Measurements from ENCODE around the gene SCML1.

SCML1 gene

GRCh38 chrX:17736856-17737709 lies at the start of gene SCML1:
SCML1 (plus strand) TSS chrX:17737493; CDS start chrX:17744187, 6,694 bp downstream.
- peaks cover 18% of the 10 kb centered on the region for H3K27me3 Mint-ChIP-seq
- H3K9me3 Mint-ChIP-seq: no peaks in the 10 kb centered on the region
- ATAC-seq: peak; percentile 93
- H3K36me3 Mint-ChIP-seq: no peaks in the 10 kb centered on the region
- H3K4me3 Mint-ChIP-seq: peak within 1 kb of the TSS; percentile 85
- peaks cover 18% of the 10 kb centered on the region for H3K4me1 Mint-ChIP-seq
- H3K27ac Mint-ChIP-seq: peak within 1 kb of the TSS; percentile 76

GRCh38 chrX:17687648-17688047 lies 49.6 kb upstream of the SCML1 start:
- Mint-ChIP-seq H3K27ac (no peak overlapping the region), H3K4me1 (no peaks in the 10 kb centered on the region), H3K27me3 (peaks cover 9% of the 10 kb centered on the region), H3K36me3 (no peaks in the 10 kb centered on the region), H3K9me3 (no peaks in the 10 kb centered on the region), H3K4me3 (no peak overlapping the region)
- no peak for ATAC-seq

GRCh38 chrX:17689971-17690409 lies 47.3 kb upstream of the SCML1 start:
- no peak for ATAC-seq
- H3K4me1 Mint-ChIP-seq: no peaks in the 10 kb centered on the region
- no peak overlapping the region for H3K27ac Mint-ChIP-seq

GRCh38 chrX:17692709-17693346 lies 44.5 kb upstream of the SCML1 start:
- H3K4me3 Mint-ChIP-seq: no peak overlapping the region
- H3K9me3 Mint-ChIP-seq: no peaks in the 10 kb centered on the region
- H3K27ac Mint-ChIP-seq: no peak overlapping the region
- no peak for ATAC-seq
- no peaks in the 10 kb centered on the region for H3K4me1 Mint-ChIP-seq
- H3K36me3 Mint-ChIP-seq: no peaks in the 10 kb centered on the region
- H3K27me3 Mint-ChIP-seq: peaks cover 9% of the 10 kb centered on the region

More at GRCh38 chrX:17689971-17690409, 47.3 kb upstream of the SCML1 start:
- Mint-ChIP-seq H3K36me3 (no peaks in the 10 kb centered on the region), H3K4me3 (no peak overlapping the region), H3K9me3 (no peaks in the 10 kb centered on the region), H3K27me3 (peaks cover 9% of the 10 kb centered on the region)

GRCh38 chrX:17697191-17697590 lies 40.1 kb upstream of the SCML1 start:
- H3K9me3 Mint-ChIP-seq: no peaks in the 10 kb centered on the region
- no peak for ATAC-seq
- peaks cover 8% of the 10 kb centered on the region for H3K27me3 Mint-ChIP-seq
- H3K4me1 Mint-ChIP-seq: no peaks in the 10 kb centered on the region
- H3K4me3 Mint-ChIP-seq: no peak overlapping the region
- no peak overlapping the region for H3K27ac Mint-ChIP-seq
- no peaks in the 10 kb centered on the region for H3K36me3 Mint-ChIP-seq

- ATAC-seq: no peak
- Mint-ChIP-seq H3K4me1 (no peaks in the 10 kb centered on the region), H3K27me3 (peaks cover 8% of the 10 kb centered on the region), H3K9me3 (no peaks in the 10 kb centered on the region), H3K27ac (no peak overlapping the region), H3K36me3 (no peaks in the 10 kb centered on the region), H3K4me3 (no peak overlapping the region)
Measured at GRCh38 chrX:17700976-17701375, 36.3 kb upstream of the SCML1 start.

GRCh38 chrX:17703201-17703600 lies 34.1 kb upstream of the SCML1 start:
- no peak for ATAC-seq

GRCh38 chrX:17705211-17705610 lies 32.1 kb upstream of the SCML1 start:
- Mint-ChIP-seq H3K4me3 (no peak overlapping the region), H3K4me1 (no peaks in the 10 kb centered on the region), H3K27ac (no peak overlapping the region), H3K36me3 (no peaks in the 10 kb centered on the region), H3K9me3 (no peaks in the 10 kb centered on the region), H3K27me3 (peaks cover 8% of the 10 kb centered on the region)
- no peak for ATAC-seq

More at GRCh38 chrX:17703201-17703600, 34.1 kb upstream of the SCML1 start:
- H3K27ac Mint-ChIP-seq: no peak overlapping the region
- H3K4me1 Mint-ChIP-seq: no peaks in the 10 kb centered on the region
- H3K36me3 Mint-ChIP-seq: no peaks in the 10 kb centered on the region
- H3K27me3 Mint-ChIP-seq: peaks cover 8% of the 10 kb centered on the region
- H3K4me3 Mint-ChIP-seq: no peak overlapping the region
- no peaks in the 10 kb centered on the region for H3K9me3 Mint-ChIP-seq

GRCh38 chrX:17706676-17707075 lies 30.6 kb upstream of the SCML1 start:
- H3K27ac Mint-ChIP-seq: no peak overlapping the region
- H3K4me1 Mint-ChIP-seq: no peaks in the 10 kb centered on the region
- no peaks in the 10 kb centered on the region for H3K36me3 Mint-ChIP-seq
- H3K9me3 Mint-ChIP-seq: no peaks in the 10 kb centered on the region
- no peak overlapping the region for H3K4me3 Mint-ChIP-seq
- no peak for ATAC-seq
- peaks cover 5% of the 10 kb centered on the region for H3K27me3 Mint-ChIP-seq

- Mint-ChIP-seq H3K4me3 (no peak overlapping the region), H3K27me3 (no peaks in the 10 kb centered on the region), H3K4me1 (no peaks in the 10 kb centered on the region), H3K36me3 (no peaks in the 10 kb centered on the region), H3K9me3 (no peaks in the 10 kb centered on the region), H3K27ac (no peak overlapping the region)
- no peak for ATAC-seq
Measured at GRCh38 chrX:17707731-17708130, 29.6 kb upstream of the SCML1 start.

- no peak for ATAC-seq
- Mint-ChIP-seq H3K27ac (no peak overlapping the region), H3K36me3 (no peaks in the 10 kb centered on the region), H3K9me3 (no peaks in the 10 kb centered on the region), H3K4me1 (no peaks in the 10 kb centered on the region), H3K4me3 (no peak overlapping the region), H3K27me3 (no peaks in the 10 kb centered on the region)
Measured at GRCh38 chrX:17710871-17711301, 26.4 kb upstream of the SCML1 start.

- Mint-ChIP-seq H3K4me3 (no peak overlapping the region), H3K27me3 (no peaks in the 10 kb centered on the region), H3K36me3 (no peaks in the 10 kb centered on the region), H3K27ac (no peak overlapping the region), H3K9me3 (peaks cover under 1% of the 10 kb centered on the region), H3K4me1 (no peaks in the 10 kb centered on the region)
- no peak for ATAC-seq
Measured at GRCh38 chrX:17713288-17713687, 24.0 kb upstream of the SCML1 start.

GRCh38 chrX:17718649-17719165 lies 18.6 kb upstream of the SCML1 start:
- Mint-ChIP-seq H3K27me3 (no peaks in the 10 kb centered on the region), H3K4me3 (no peak overlapping the region), H3K9me3 (peaks cover 7% of the 10 kb centered on the region), H3K4me1 (no peaks in the 10 kb centered on the region), H3K27ac (no peak overlapping the region), H3K36me3 (no peaks in the 10 kb centered on the region)
- no peak for ATAC-seq

- no peak for ATAC-seq
- peaks cover 7% of the 10 kb centered on the region for H3K9me3 Mint-ChIP-seq
- no peaks in the 10 kb centered on the region for H3K4me1 Mint-ChIP-seq
- H3K27ac Mint-ChIP-seq: no peak overlapping the region
- no peaks in the 10 kb centered on the region for H3K36me3 Mint-ChIP-seq
- no peaks in the 10 kb centered on the region for H3K27me3 Mint-ChIP-seq
- H3K4me3 Mint-ChIP-seq: no peak overlapping the region
Measured at GRCh38 chrX:17719711-17720110, 17.6 kb upstream of the SCML1 start.

- H3K4me1 Mint-ChIP-seq: no peaks in the 10 kb centered on the region
- H3K27me3 Mint-ChIP-seq: no peaks in the 10 kb centered on the region
- no peak overlapping the region for H3K4me3 Mint-ChIP-seq
- no peak overlapping the region for H3K27ac Mint-ChIP-seq
- H3K9me3 Mint-ChIP-seq: peaks cover 7% of the 10 kb centered on the region
- no peak for ATAC-seq
- no peaks in the 10 kb centered on the region for H3K36me3 Mint-ChIP-seq
Measured at GRCh38 chrX:17721715-17722114, 15.6 kb upstream of the SCML1 start.

- H3K4me3 Mint-ChIP-seq: no peak overlapping the region
- H3K9me3 Mint-ChIP-seq: no peaks in the 10 kb centered on the region
- no peaks in the 10 kb centered on the region for H3K4me1 Mint-ChIP-seq
- H3K27ac Mint-ChIP-seq: no peak overlapping the region
- no peaks in the 10 kb centered on the region for H3K36me3 Mint-ChIP-seq
- H3K27me3 Mint-ChIP-seq: no peaks in the 10 kb centered on the region
- no peak for ATAC-seq
Measured at GRCh38 chrX:17725181-17725580, 12.1 kb upstream of the SCML1 start.

Data from stimulated activated memory B cell treated with anti-CD40 and anti-IgM and Interleukin-4, amounts not matched to agents 10 μg/mL and 1 μg/mL and 100 μg/mL, for 72 hours (primary cell).